Natural killer cell (primary cell): ENCODE results near the gene SAMD9L. TPM values are rescaled to one million over a fixed set of nuclear protein-coding genes. Genes with fewer than 3 reads are reported as not detected.

Source experiments
- ATAC-seq, 3 donors: fragments of 150-1000 bp in 2 of 3; fragments of 200-7000 bp in 1 of 3; cut with Tn5 transposase; 1 replicate in 1 of 3; 2 replicates in 2 of 3; pipeline ENCODE4 v1.10.0; 2021; ENCODE audit warnings: mild to moderate bottlenecking in 2 of 3, moderate library complexity in 2 of 3
- DNase-seq, 2 donors: peaks; one replicate each; pipeline versions ENCODE4 v3.0.0 to v3.0.0-alpha.2; 2013 to 2021; ENCODE audit warnings: mixed read lengths in 1 of 2
- H3K27ac ChIP-seq: one replicate; pipeline ENCODE4 v1.5.1; 2013; ENCODE audit warnings: mild to moderate bottlenecking, low read length
- H3K27me3 ChIP-seq: one replicate; pipeline ENCODE4 v1.6.1; 2013; ENCODE audit warnings: low read length; ENCODE audit not compliant: control insufficient read depth, insufficient read depth
- H3K36me3 ChIP-seq: one replicate; pipeline ENCODE4 v1.6.1; 2013; ENCODE audit warnings: low read length; ENCODE audit not compliant: control insufficient read depth, insufficient read depth
- H3K4me1 ChIP-seq: one replicate; pipeline ENCODE4 v1.6.1; 2013; ENCODE audit warnings: low read length; ENCODE audit not compliant: control insufficient read depth, insufficient read depth
- H3K4me3 ChIP-seq: one replicate; pipeline ENCODE4 v1.5.1; 2013; ENCODE audit warnings: low read length
- H3K9me3 ChIP-seq: one replicate; pipeline ENCODE4 v1.6.1; 2013; ENCODE audit warnings: low read length; ENCODE audit not compliant: control insufficient read depth, insufficient read depth
- H3K27ac Mint-ChIP-seq, 2 donors: one replicate each; pipeline ENCODE4 v1.8.0; 2022; ENCODE audit warnings: mild to moderate bottlenecking in 2 of 2, mixed read lengths in 2 of 2, moderate library complexity in 1 of 2
- H3K27me3 Mint-ChIP-seq, 2 donors: one replicate each; pipeline ENCODE4 v1.8.0; 2022; ENCODE audit warnings: low read depth in 2 of 2, mixed read lengths in 2 of 2
- H3K36me3 Mint-ChIP-seq: one replicate; pipeline ENCODE4 v1.8.0; 2022; ENCODE audit warnings: mixed read lengths
- H3K4me1 Mint-ChIP-seq, 2 donors: one replicate each; pipeline ENCODE4 v1.8.0; 2022; ENCODE audit warnings: mixed read lengths in 2 of 2
- H3K4me3 Mint-ChIP-seq: one replicate; pipeline ENCODE4 v1.8.0; 2022; ENCODE audit warnings: mild to moderate bottlenecking, moderate library complexity, mixed read lengths
- H3K9me3 Mint-ChIP-seq, 2 donors: one replicate each; pipeline ENCODE4 v1.8.0; 2022; ENCODE audit warnings: mixed read lengths in 2 of 2
- CTCF ChIP-seq: fragments of 200-600 bp; IDR thresholded peaks from one replicate; pipeline ENCODE4 v1.8.0; 2022; ENCODE audit warnings: antibody characterized with exemption
- WGBS: methylation state at CpG from one replicate; pipeline ENCODE4 v1.1.7; 2013; ENCODE audit warnings: missing lambda C conversion rate; ENCODE audit not compliant: insufficient coverage; 5-methylcytosine and 5-hydroxymethylcytosine counted together
- intact Hi-C: fragments of 100-400 bp; cut with micrococcal nuclease; formaldehyde crosslinking; loops from one replicate; pipeline ENCODE4 v1.14.2; 2022
- total RNA-seq, 4 donors: library from RNA; stranded (reverse); fragments of 120-200 nt in 1 of 4; gene quantifications; one replicate each; pipeline versions ENCODE4 v1.2.3 to v1.2.4, GENCODE V29; 2013 to 2022

SAMD9L gene
- total RNA-seq, 3 donors from 2014 or later (not counting 1 experiment from before 2014, with no cell fraction given) = 49.2 to 62.4 (median 49.9) TPM

GRCh38 chr7:93142127-93142526 is 6.1 kb downstream of the SAMD9L start:
- intact Hi-C loops = no loop called here
- Histone ChIP-seq H3K27ac (no peak overlapping the region), H3K27me3 (no peaks in the 10 kb centered on the region), H3K4me3 (no peak overlapping the region), H3K9me3 (peaks cover 5% of the 10 kb centered on the region), H3K4me1 (peaks cover 10% of the 10 kb centered on the region), H3K36me3 (peaks cover 80% of the 10 kb centered on the region)
- Mint-ChIP-seq H3K36me3 (peaks cover 24% of the 10 kb centered on the region), H3K4me1 (peaks cover 27 to 29% of the 10 kb centered on the region in 2 donors), H3K27ac (no peak overlapping the region), H3K27me3 (no peaks in the 10 kb centered on the region), H3K4me3 (no peak overlapping the region), H3K9me3 (peaks cover 3 to 4% of the 10 kb centered on the region in 2 donors)
- DNase-seq = no peak
- no peak for ATAC-seq
- TF ChIP-seq CTCF = no peak
- no CpG with 5 or more reads among the region's 1 CpG for WGBS

DNA sequence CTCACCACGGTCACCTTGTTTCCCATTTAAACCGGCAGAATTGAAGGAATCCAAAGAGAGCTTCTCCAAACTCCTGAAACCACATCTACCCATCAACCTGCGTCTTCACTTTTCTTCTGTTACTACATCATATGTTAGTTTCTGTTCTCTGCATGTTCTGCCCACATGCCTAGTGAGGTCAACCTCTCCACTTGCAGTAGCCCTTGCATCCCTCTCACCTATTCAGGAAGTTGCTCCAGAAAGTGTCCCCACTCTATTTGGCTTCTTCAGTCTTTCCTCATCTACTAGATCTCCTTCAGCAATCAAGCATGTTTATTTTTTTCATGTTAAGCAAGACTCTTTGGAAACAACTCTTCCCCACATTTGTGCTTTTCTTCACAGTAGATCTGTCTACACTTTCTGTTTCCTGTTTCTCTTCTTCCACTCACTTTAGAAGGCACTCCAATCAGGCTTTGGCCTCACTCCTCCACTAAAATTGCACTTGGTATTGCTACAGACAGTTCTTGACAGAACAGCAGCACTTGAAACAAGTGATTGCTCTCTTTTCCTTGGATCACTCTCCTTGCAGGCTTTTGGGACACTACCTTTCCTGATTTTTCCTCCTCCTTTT is 7.5 kb downstream of the SAMD9L start:
- no peak for TF ChIP-seq CTCF
- H3K4me3 ChIP-seq = no peak overlapping the region
- Mint-ChIP-seq H3K9me3 (peaks cover 5% of the 10 kb centered on the region in 2 donors), H3K27ac (no peak overlapping the region), H3K4me3 (no peak overlapping the region), H3K27me3 (no peaks in the 10 kb centered on the region), H3K36me3 (peaks cover 33% of the 10 kb centered on the region), H3K4me1 (peaks cover 12 to 15% of the 10 kb centered on the region in 2 donors)
- no peak overlapping the region for H3K27ac ChIP-seq
- DNase-seq = no peak
- ATAC-seq = no peak
- intact Hi-C loops = no loop called here
- H3K9me3 ChIP-seq = peaks cover 5% of the 10 kb centered on the region
- no peaks in the 10 kb centered on the region for H3K4me1 ChIP-seq
- 97% methylated on average over 3 of the region's 3 CpGs for WGBS
- H3K27me3 ChIP-seq = no peaks in the 10 kb centered on the region
- peaks cover 93% of the 10 kb centered on the region for H3K36me3 ChIP-seq

DNA sequence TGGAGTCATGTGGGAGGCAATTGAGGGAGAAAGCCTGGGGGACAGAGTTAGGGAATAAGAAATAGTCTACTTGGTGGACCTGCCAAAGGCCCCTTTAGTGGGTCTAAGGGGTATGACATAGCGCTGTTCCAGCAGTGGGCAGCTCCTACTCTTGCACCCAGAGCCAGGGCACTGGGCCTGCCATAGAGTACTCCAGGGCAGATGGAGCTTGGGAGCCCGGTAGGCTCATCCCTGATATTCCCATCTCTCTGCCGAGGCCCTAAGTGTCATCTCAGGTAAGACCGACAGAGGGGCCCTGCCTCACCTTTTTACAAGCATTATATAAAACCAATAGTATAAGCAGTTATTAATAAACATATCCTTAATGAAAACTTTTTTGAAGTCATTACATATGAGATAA is 9.6 kb downstream of the SAMD9L start:
- H3K27me3 Mint-ChIP-seq = no peaks in the 10 kb centered on the region
- H3K4me1 ChIP-seq = no peaks in the 10 kb centered on the region
- no peak overlapping the region for H3K4me3 ChIP-seq
- peaks cover 11 to 16% of the 10 kb centered on the region in 2 donors for H3K9me3 Mint-ChIP-seq
- H3K4me3 Mint-ChIP-seq = no peak overlapping the region
- intact Hi-C loops = no loop called here
- DNase-seq (no peak), ATAC-seq (no peak)
- H3K27ac Mint-ChIP-seq = no peak overlapping the region
- 100% methylated on average over 3 of the region's 4 CpGs for WGBS
- no peak overlapping the region for H3K27ac ChIP-seq
- H3K36me3 ChIP-seq = peaks cover 82% of the 10 kb centered on the region
- peaks cover 10 to 18% of the 10 kb centered on the region in 2 donors for H3K4me1 Mint-ChIP-seq
- no peak for TF ChIP-seq CTCF
- peaks cover 51% of the 10 kb centered on the region for H3K36me3 Mint-ChIP-seq
- H3K27me3 ChIP-seq = no peaks in the 10 kb centered on the region
- peaks cover 12% of the 10 kb centered on the region for H3K9me3 ChIP-seq

GRCh38 chr7:93133005-93133404 is 15.2 kb downstream of the SAMD9L start:
- no peak for TF ChIP-seq CTCF
- Mint-ChIP-seq H3K9me3 (peaks cover 19 to 28% of the 10 kb centered on the region in 2 donors), H3K4me3 (no peak overlapping the region), H3K27ac (no peak overlapping the region), H3K36me3 (peaks cover 58% of the 10 kb centered on the region), H3K4me1 (peaks cover 0 to 12% of the 10 kb centered on the region in 2 donors), H3K27me3 (no peaks in the 10 kb centered on the region)
- Histone ChIP-seq H3K27me3 (no peaks in the 10 kb centered on the region), H3K27ac (no peak overlapping the region), H3K4me3 (no peak overlapping the region), H3K9me3 (peaks cover 29% of the 10 kb centered on the region), H3K36me3 (peaks cover 28% of the 10 kb centered on the region), H3K4me1 (no peaks in the 10 kb centered on the region)
- ATAC-seq (no peak), DNase-seq (no peak)
- WGBS = 100% methylated on average over 1 of the region's 1 CpG
- intact Hi-C loops = loop anchor here (5.0 kb wide), 1 partner anchor 36 kb away; no protein-coding TSS in a partner anchor
